ENCODE measurements around the gene CD55. TPM values are rescaled to one million over a fixed set of nuclear protein-coding genes. Genes with fewer than 3 reads are reported as not detected.
A peak's percentile ranks its signal among the peaks of the same experiment; 100 is the strongest.

The CD55 gene
- total and polyA plus RNA-seq, 2 of the 8 experiments (the other 6 are each of a cell fraction or from before 2014, with no cell fraction given), result 20.1 to 22.8 TPM

DNA sequence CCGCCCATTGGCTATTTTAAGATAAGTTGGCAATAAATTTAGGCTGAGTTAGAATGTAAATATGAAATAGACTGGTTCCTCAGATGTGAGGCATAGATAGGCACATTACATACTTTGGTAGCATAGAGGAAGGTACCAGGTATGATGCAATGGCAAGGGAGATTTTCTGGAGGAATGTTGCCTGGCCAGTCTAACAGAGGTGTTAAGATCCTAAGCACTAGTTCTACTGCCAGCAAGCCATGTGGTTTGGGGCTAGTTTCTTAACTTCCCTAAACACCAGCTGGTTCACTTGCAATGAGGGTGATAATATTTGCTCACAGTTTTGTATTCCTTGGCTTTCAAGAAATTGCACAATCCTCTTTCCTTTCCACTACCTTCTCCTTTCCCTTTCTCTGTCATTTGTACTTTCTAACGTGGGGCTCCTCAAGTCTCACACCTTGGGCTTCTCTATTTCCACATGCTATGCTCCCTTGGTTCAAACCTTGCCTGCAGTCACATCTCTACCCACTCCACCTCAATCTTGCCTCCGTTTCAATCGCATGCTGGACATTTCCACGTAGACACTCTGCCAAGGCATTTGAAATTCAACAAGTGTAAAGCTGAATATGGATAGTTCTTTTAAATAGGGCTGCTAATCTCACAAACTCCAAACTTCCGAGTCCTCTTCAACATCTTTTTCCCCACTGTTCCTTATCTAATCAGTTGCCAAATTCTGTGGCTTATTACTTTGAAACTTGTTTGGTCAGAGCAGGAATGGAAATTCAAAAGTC lies 4.7 kb upstream of the CD55 start:
- 66% methylated on average over 6 of the region's 6 CpGs; no CpG with 5 or more reads in 1 of the 2 experiments for WGBS, 2 experiments (ENCODE audit: extremely low coverage in 1 of 2, insufficient coverage in 1 of 2, insufficient read length in 1 of 2, insufficient replicate concordance in 2 of 2, low coverage in 1 of 2, low lambda C conversion rate in 2 of 2, missing lambda C conversion rate in 1 of 2)
- Histone ChIP-seq H3K23me2 (ENCODE audit: low read depth, low read length) (peaks cover 4% of the 10 kb centered on the region), H3K9ac (replicated peaks in 1 of 4; ENCODE audit: extremely low read depth in 1 of 4, low read depth in 3 of 4, low read length in 3 of 4) (no peak overlapping the region)
- TF ChIP-seq TAF1 (IDR thresholded peaks at IDR 0.05; ENCODE audit: low read depth, low read length) (0 out of 2 replicates have a peak, but pooled peaks have one; percentile 29), TCF12 (IDR thresholded peaks at IDR 0.05; ENCODE audit: low read depth, low read length) (no peak), TAF7 (optimal IDR thresholded peaks at IDR 0.05; ENCODE audit: borderline replicate concordance, low read depth, low read length) (no peak), SAP30 (IDR thresholded peaks at IDR 0.05; ENCODE audit: insufficient read depth, insufficient replicate concordance, low read length) (no peak), EP300 (IDR thresholded peaks at IDR 0.05; ENCODE audit: borderline replicate concordance in 1 of 2, low read depth in 2 of 2, low read length in 2 of 2) (no peak)
- TF ChIP-seq, protein P1, sequence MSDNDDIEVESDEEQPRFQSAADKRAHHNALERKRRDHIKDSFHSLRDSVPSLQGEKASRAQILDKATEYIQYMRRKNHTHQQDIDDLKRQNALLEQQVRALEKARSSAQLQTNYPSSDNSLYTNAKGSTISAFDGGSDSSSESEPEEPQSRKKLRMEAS (IDR thresholded peaks at IDR 0.05), result peak; percentile 93
- TF ChIP-seq, protein P2, sequence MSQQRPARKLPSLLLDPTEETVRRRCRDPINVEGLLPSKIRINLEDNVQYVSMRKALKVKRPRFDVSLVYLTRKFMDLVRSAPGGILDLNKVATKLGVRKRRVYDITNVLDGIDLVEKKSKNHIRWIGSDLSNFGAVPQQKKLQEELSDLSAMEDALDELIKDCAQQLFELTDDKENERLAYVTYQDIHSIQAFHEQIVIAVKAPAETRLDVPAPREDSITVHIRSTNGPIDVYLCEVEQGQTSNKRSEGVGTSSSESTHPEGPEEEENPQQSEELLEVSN (IDR thresholded peaks at IDR 0.05), result peak; percentile 90

More for the DNA sequence above, 4.7 kb upstream of the CD55 start:
- peaks cover 1 to 7% (median 6%) of the 10 kb centered on the region in 4 experiments; a peak in 3 of 7 replicates for H3K4me1 ChIP-seq (replicated peaks in 1 of 4; ENCODE audit: control insufficient read depth in 3 of 4, insufficient read depth in 4 of 4, low read length in 3 of 4)
- ChIA-PET CTCF (ENCODE audit: partially characterized antibody) (interaction anchor here (0.9 kb wide), 1 partner anchor 249 kb away, joined by 3 read pairs; no protein-coding TSS in a partner anchor), POLR2A (ENCODE audit: partially characterized antibody) (interaction anchor here (0.9 to 1.8 kb wide), 2 partner anchors 12 to 233 kb away, joined by 3 to 4 read pairs; no protein-coding TSS in a partner anchor)
- peak overlapping the region; percentile 64 for H2BK20ac ChIP-seq (ENCODE audit: low read length)
- no peak overlapping the region for H2BK120ac ChIP-seq (replicated peaks; ENCODE audit: low read depth, low read length)
- no peak overlapping the region for H4K5ac ChIP-seq (ENCODE audit: insufficient read length, low read depth, low read length)
- peak overlapping the region; percentile 64 for H2BK12ac ChIP-seq (ENCODE audit: low read depth, low read length)
- no peak for DNase-seq (ENCODE audit: low read depth in 1 of 2, low spot score in 2 of 2)
- no peaks in the 10 kb centered on the region for H3K27me3 ChIP-seq (replicated peaks in 1 of 4; ENCODE audit: control insufficient read depth in 3 of 4, extremely low read depth in 1 of 4, insufficient read depth in 3 of 4, low read length in 3 of 4)
- no peak overlapping the region for H3K4ac ChIP-seq (replicated peaks; ENCODE audit: insufficient read length, low read depth, low read length)
- H2AFZ ChIP-seq (ENCODE audit: low read length), result no peak overlapping the region; the same call in 1 of the 2 replicates
- H3K4me3 ChIP-seq (ENCODE audit: extremely low read depth in 1 of 4, insufficient read depth in 2 of 4, low read depth in 3 of 4, low read length in 4 of 4), result no peak overlapping the region
- no peak overlapping the region for H3K27ac ChIP-seq (ENCODE audit: low read depth, low read length)
- no peaks in the 10 kb centered on the region for H3K79me1 ChIP-seq (ENCODE audit: low read depth, low read length)
- no peak overlapping the region; the same call in 1 of the 2 replicates for H2AK5ac ChIP-seq (ENCODE audit: low read depth, low read length)
- no peak overlapping the region for H3K14ac ChIP-seq (ENCODE audit: insufficient read length)
- no peak overlapping the region for H3K23ac ChIP-seq (ENCODE audit: insufficient read length)
- H3K56ac ChIP-seq (replicated peaks; ENCODE audit: insufficient read length, low read depth, low read length), result no peak overlapping the region
- no peak for FAIRE-seq
- no peak overlapping the region for H3K4me2 ChIP-seq (ENCODE audit: insufficient read depth in 1 of 2, low read depth in 2 of 2, low read length in 2 of 2)
- peaks cover 0 to 3% of the 10 kb centered on the region in 2 experiments for H4K20me1 ChIP-seq (replicated peaks in 1 of 2; ENCODE audit: control insufficient read depth in 1 of 2, insufficient read depth in 2 of 2, low read length in 2 of 2)
- peak overlapping the region; percentile 48 for H4K91ac ChIP-seq (replicated peaks; ENCODE audit: insufficient read length, low read length)
- 0 out of 2 replicates have a peak overlapping the region, but pooled peaks have one; percentile 17 for H2BK5ac ChIP-seq (ENCODE audit: low read depth, low read length)
- no peak overlapping the region for H4K8ac ChIP-seq (ENCODE audit: extremely low read depth, insufficient read depth, low read length)
- H2BK15ac ChIP-seq (ENCODE audit: low read length), result no peak overlapping the region
- H3K79me2 ChIP-seq (ENCODE audit: control insufficient read depth in 1 of 2, insufficient read depth in 2 of 2, low read length in 2 of 2), result no peaks in the 10 kb centered on the region
- no peaks in the 10 kb centered on the region; a peak in 1 of 8 replicates for H3K36me3 ChIP-seq (ENCODE audit: control insufficient read depth in 2 of 4, insufficient read depth in 4 of 4, low read length in 3 of 4)
- H3K9me3 ChIP-seq (ENCODE audit: insufficient read depth in 2 of 2, low read depth in 1 of 2, low read length in 1 of 2), result no peaks in the 10 kb centered on the region
- H3K18ac ChIP-seq (ENCODE audit: extremely low read depth, low read length), result peak overlapping the region; percentile 72; the same call in 1 of the 2 replicates
